Stimulated activated CD8-positive, alpha-beta memory T cell treated with anti-CD3 and anti-CD28 coated beads, Interleukin-7, amount 100 ng/mL, for 1 hour (primary cell): Measurements from ENCODE around the gene CTNNB1.

Source experiments
- DNase-seq, 2 donors: peaks; one replicate each; pipeline ENCODE4 v3.0.0-alpha.2; 2020; ENCODE audit warnings: low read depth in 2 of 2

CTNNB1 gene

DNA sequence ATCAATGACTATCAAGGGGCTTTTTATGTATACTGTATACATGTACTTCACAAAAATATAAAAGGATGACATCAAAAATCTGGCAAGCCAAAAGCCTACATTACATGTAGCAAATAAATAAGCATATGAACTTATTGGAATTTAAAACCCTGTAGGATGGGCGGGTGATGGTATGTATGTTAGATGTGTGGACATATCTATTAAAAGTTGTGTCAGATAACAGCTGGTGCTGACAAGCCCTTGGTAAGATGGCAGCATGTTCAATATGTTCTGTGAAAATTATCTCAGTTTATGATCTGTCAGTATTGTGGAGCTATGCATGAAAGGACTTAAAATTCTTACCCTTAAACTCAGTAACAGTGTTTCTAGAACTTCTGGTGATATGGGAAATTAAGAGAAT lies 20.1 kb downstream of the CTNNB1 start:
- no peak for DNase-seq

DNA sequence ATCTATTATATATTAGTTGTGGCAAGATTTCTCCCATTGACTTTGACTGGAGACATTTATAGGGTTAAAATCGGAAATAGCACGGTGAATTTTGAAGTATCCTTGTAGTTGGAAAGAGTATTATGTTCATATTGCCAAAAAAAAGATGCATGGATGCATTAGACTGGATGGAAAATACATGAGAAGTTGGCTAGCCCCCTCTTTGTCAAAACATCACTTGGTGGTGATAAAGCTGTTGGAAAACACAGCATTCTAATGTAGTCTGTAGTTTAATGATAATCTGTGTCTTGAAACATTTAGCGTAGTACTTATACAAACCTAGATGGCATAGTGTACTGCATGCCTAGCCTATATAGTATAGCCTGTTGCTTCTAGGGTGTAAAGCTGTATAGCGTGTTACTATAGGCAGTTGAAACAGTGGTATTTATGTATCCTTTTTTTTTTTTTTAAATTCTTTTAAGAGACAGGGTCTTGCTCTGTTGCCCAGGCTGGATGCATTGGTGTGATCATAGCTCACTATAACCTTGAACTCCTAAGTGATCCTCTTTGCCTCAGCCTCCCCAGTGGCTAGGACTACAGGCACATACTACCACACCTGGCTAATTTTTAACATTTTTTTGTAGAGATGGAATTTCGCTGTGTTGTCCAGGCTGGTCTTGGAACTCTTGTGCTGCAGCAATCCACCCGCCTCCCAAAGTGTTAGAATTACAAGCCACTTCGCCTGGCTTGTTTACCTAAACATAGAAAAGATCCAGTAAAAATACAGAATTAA lies 21.8 kb downstream of the CTNNB1 start:
- DNase-seq, result no peak

GRCh38 chr3:41222012-41222411 lies 22.7 kb downstream of the CTNNB1 start:
- no peak for DNase-seq

- no peak for DNase-seq
These were observed 23.2 kb downstream of the CTNNB1 start for GRCh38 chr3:41222501-41222900.

DNA sequence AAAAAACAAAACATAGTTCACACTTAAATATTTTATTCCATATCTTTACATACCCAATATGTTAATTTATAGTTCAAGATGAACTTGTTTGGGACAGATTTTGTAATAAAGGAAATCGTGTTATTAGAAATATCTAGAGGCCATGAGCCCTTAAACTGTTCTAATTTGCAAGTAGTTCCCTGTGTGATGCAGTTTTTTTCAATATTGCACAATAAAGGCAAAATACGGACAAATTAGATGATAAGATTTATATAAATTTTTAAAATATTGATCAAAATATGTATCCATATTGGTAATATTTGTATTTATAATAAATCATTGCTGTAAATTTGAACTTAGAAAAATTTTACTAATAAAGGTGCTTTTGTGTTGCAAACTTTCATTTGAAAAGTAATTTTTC lies 23.8 kb downstream of the CTNNB1 start:
- DNase-seq, result no peak

DNA sequence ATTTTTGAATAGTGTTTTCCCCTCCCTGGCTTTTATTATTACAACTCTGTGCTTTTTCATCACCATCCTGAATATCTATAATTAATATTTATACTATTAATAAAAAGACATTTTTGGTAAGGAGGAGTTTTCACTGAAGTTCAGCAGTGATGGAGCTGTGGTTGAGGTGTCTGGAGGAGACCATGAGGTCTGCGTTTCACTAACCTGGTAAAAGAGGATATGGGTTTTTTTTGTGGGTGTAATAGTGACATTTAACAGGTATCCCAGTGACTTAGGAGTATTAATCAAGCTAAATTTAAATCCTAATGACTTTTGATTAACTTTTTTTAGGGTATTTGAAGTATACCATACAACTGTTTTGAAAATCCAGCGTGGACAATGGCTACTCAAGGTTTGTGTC lies 24.4 kb downstream of the CTNNB1 start:
- DNase-seq, result no peak

DNA sequence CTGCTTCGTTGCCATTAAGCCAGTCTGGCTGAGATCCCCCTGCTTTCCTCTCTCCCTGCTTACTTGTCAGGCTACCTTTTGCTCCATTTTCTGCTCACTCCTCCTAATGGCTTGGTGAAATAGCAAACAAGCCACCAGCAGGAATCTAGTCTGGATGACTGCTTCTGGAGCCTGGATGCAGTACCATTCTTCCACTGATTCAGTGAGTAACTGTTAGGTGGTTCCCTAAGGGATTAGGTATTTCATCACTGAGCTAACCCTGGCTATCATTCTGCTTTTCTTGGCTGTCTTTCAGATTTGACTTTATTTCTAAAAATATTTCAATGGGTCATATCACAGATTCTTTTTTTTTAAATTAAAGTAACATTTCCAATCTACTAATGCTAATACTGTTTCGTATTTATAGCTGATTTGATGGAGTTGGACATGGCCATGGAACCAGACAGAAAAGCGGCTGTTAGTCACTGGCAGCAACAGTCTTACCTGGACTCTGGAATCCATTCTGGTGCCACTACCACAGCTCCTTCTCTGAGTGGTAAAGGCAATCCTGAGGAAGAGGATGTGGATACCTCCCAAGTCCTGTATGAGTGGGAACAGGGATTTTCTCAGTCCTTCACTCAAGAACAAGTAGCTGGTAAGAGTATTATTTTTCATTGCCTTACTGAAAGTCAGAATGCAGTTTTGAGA lies 25.0 kb downstream of the CTNNB1 start:
- no peak for DNase-seq

GRCh38 chr3:41234823-41235721 lies 35.8 kb downstream of the CTNNB1 start:
- no peak for DNase-seq

- no peak for DNase-seq
These were observed 36.9 kb downstream of the CTNNB1 start for GRCh38 chr3:41236228-41236627.

DNA sequence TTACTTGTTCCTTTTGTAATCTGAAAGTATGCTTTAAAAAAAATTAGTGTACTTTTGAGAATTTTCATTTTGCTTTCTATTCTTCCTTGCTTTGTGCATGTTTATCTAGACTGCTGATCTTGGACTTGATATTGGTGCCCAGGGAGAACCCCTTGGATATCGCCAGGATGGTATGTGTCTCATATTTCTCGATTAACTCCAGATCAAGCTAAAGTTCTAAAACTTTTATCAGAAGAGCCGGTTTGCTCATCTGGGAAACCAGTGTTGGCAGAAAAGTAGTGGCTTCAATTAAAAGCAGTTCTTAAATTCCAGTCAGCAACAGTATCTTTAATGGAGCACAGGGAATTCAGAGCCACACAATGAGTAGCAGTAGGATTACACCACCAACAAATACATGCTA lies 38.6 kb downstream of the CTNNB1 start:
- DNase-seq, result no peak

- no peak for DNase-seq
These were observed 40.3 kb downstream of the CTNNB1 start for GRCh38 chr3:41239587-41239986.

DNA sequence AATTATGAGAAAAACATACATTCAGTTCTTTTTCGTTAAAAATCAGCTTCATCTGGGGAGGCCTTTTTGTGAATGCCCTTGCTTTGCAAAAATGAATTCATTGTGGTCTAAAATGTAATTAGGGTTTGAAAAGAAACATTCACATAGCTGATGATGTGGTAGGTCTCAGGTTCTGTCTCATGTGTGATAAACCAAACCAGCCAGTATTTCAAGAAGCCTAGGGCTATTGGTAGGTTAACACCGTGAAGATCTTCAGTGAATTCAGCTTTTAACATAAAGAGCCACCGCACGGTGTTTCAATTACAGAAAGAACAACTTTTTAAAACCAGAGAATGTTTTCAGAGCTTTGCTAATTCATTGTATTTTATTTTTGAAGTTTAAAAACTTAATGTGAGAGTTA lies 41.9 kb downstream of the CTNNB1 start:
- no peak for DNase-seq

DNA sequence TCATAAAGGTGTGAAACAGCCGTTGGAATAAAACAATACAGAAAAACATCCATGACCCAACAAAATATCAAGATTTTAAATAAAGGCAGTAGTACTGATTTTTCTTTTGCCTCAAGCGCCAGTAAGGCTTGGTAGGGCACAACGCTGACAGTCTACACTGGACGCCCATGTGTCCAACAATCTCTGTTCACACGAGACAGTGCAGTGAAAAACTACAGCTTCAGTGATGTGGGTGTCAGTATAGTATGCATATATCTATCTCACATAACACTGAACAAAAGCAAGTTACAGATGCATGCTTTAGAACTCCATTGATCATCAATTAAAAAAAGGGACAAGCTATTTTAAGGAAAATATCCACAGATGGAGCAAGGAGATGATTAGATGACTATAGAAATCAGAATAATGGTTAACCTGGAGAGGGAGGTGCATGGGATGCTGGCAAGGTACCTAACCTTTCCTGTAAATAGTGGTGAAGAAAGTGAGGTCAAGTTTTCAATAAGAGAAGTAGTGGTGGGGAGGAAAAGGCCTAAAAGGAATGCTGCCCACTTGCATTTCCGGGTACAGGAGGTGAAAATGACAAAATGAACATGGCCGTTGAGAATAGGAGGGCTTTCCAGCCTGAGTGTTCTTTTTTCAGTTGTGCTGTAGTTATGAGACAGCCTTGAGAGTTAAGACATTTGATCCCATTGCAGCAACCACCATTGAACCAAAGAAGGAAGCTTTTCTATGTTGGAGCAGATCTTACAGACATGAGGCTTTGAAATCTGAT lies 42.7 kb downstream of the CTNNB1 start:
- DNase-seq, result no peak

DNA sequence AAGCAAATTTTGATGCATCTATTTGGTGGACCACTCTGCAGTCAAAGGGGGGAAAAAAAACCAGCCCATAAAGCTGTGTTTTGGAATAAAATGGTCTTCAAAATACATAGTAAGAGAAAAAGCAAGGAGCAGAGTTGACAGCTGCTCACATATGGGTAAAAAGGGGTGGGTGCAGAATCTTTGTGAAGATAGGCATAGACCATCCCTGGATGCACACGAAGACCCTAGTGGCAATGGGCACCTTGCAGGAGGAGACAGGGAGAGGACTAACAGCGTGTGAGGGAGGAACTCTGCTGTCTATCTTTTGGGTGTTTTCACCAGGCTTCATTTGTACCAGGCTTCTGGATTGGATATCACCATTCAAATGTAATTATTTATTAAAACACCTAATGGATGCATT lies 43.9 kb downstream of the CTNNB1 start:
- no peak for DNase-seq

GRCh38 chr3:41244620-41245336 lies 45.5 kb downstream of the CTNNB1 start:
- no peak for DNase-seq

DNA sequence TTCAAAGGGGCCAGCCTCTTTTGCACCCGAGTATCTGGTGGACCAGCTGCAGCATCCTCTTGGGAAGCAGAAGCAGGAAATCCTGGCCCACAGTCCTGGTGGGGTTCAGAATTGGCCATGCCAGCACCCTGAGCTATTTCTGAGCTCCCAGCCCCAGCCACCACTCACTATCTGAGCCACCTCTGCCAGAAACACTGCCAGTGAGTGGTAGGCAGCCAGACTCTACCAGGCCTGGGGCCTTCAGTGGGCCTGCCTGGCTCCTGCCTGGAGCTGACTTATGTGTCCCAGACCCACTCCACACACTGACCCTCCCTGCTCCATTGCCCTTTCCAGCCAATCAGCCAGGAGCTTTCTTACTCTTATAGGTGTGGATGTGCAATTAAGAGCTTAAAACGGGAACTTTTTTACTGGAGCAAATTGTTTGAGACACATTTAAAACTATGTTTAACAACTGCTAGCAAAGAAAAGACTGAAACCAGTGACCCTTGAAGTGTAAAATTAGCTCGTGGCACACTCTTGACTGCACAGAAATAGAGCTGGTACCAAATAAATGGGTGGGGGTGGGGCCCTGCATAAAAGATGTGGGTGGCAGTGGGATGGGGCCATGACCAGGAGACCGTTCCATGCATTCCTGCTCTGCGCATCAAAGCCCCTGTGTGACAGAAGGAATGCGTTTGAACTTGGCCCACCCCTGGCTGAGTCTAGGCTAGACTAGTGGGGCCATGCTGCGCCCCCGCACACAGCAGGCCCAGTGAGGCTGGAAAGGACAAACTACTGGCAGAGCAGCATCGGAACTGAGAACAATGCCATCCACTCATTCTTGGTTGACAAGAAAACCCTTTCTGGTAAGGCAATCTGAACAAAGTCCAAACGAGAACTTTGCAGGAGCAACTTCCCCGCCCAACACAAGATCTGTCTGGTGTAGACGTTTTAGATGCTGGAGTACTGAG lies 48.0 kb downstream of the CTNNB1 start:
- DNase-seq, result no peak

DNA sequence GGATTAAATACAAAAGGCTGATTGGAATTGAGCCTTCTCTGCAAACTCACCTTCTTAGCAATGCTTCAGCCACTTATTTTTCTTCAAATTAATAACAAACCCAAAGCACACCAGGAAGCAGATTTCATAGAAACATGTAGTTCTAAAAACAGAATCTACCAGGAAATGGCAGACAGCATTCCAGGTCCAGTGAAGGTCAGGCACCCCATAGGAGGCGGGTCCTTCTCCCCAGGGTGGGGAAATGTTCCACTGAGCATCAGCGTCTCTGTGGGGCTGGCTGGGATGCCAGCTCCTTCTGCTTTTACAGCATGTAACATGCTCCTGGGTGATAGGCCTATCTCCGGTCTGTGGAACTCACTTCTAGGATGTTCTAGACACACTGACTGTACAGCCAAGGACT lies 49.2 kb downstream of the CTNNB1 start:
- no peak for DNase-seq

DNA sequence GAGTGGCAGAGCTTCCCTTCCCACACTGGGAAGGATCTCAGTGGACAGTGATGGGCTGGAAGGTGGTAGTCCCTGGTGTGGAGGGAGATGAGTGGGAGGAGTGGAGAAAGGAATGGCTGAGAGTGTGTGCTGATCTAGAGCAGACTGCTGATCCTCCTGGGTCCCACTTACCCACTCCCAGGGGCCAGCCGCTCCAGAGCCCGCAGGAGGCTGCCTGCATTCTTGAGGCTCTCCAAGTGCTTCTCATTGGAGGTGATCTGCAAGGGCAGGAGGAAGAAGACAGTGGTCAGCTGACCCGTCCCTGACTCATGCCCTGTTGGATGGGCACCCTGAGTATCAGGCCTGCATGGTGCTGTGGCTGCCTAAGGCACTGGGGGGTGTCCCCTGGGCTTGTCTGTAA lies 50.0 kb downstream of the CTNNB1 start:
- no peak for DNase-seq

DNA sequence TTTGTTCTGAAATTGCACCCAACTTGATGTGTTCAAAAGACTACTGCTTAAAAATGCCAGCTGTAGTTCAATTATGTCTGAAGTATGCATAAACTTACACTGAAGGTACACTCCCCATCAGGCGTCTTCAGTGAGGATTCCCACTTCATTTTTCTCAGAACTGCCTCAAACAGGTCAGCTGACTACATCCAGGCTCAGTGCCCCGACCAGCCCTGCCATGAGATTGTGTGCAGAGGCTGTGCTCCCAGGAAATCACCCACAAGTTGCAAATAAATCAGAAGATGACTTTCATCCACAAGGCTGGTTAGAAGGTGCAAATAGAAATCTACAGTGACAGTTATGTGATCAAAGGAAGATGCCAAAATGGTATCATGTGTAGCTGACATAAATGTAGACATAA lies 51.5 kb downstream of the CTNNB1 start:
- DNase-seq, result no peak

DNA sequence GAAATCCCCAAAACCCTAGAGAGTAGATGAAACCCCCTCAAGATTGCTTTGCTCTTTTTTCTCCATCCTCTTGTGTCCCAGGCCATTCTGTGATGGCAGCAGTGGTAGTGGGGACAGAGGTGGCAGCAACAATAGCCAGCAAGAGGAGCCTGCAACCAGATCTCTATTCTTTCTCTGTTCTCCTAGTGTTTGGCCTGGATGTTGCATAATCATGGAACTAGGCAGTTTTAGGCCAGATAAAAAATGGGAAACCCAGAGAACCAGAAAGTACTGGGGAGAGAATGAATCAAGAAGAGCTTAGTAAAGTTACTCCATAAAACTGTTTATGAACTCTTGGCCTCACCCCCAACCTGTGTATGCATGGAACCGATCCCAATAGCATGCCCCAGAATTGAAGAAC lies 52.3 kb downstream of the CTNNB1 start:
- DNase-seq, result no peak
